ENCODE measurements around the gene GRIP1.

GRCh38 chr12:66337381-66338010 is 341.4 kb downstream of the GRIP1 start:
- TF ChIP-seq EZH2 (optimal IDR thresholded peaks at IDR 0.05; ENCODE audit: low read depth, low read length) (no peak), CTCF (IDR thresholded peaks at IDR 0.05; ENCODE audit: low read length) (no peak), EZH2phosphoT487 (IDR thresholded peaks at IDR 0.05; ENCODE audit: low read length) (no peak)
